K562 (cell line): Measurements from ENCODE around the gene ADGRL3. TPM values are rescaled to one million over a fixed set of nuclear protein-coding genes. Genes with fewer than 3 reads are reported as not detected.

Experiments
- ATAC-seq: fragments of 200-7000 bp; cut with Tn5 transposase; 3 replicates; pipeline ENCODE4 v1.9.1; 2020; ENCODE audit warnings: moderate library complexity
- BruUV-seq: library from RNA; stranded (reverse); fragments of 400-500 nt; replicated peaks from 2 replicates; lab custom pipeline; 2021; lab: Mats Ljungman, UMichigan
- CTCF ChIA-PET: fragments of 300-600 bp; formaldehyde crosslinking; extraction: SDS; loops from one replicate; lab custom pipeline; 2021; ENCODE audit warnings: low intra/inter-chr PET ratio; lab: Yijun Ruan, JAX
- POLR2A ChIA-PET: fragments of 300-600, 350-650 bp; sonication (Branson Sonifier 250); formaldehyde crosslinking; extraction: SDS; loops from one replicate; lab custom pipeline; 2021; ENCODE audit warnings: antibody characterized with exemption, inconsistent platforms; lab: Yijun Ruan, JAX
- DNase-seq, 4 experiments: peaks; one replicate each; pipeline versions ENCODE4 v3.0.0 to v3.0.0-alpha.2; 2011 to 2018; ENCODE audit warnings: low spot score in 3 of 4, mixed read lengths in 3 of 4; ENCODE audit errors: extremely low read depth in 1 of 4
- FAIRE-seq: peaks from 2 replicates; lab custom pipeline; 2011; peaks lifted over from hg19 to GRCh38; lab: Jason Lieb, UNC
- H2AFZ ChIP-seq: 2 replicates; pipeline ENCODE4 v1.6.0; 2011; ENCODE audit warnings: low read depth, low read length, control low read depth, inconsistent platforms
- H3K27ac ChIP-seq: fragments of 200-600 bp; 3 replicates; pipeline ENCODE4 v1.8.0; 2011; ENCODE audit warnings: low read depth, mild to moderate bottlenecking, control low read depth, inconsistent platforms, low read length, moderate library complexity, mixed read lengths; ENCODE audit errors: extremely low read depth
- H3K27me3 ChIP-seq, 2 experiments: fragments of 300-600 bp in 1 of 2; 2 replicates in 1 of 2; 3 replicates in 1 of 2; pipeline versions ENCODE4 v1.6.0 to v1.8.0; 2011; ENCODE audit warnings: inconsistent platforms in 2 of 2, low read length in 2 of 2, mild to moderate bottlenecking in 1 of 2, mixed read lengths in 1 of 2, moderate library complexity in 1 of 2; ENCODE audit not compliant: control insufficient read depth in 2 of 2, insufficient read depth in 2 of 2
- H3K36me3 ChIP-seq: fragments of 300-600 bp; 3 replicates; pipeline ENCODE4 v1.8.0; 2011; ENCODE audit warnings: mild to moderate bottlenecking, low read length, inconsistent platforms; ENCODE audit not compliant: control insufficient read depth, insufficient read depth
- H3K4me1 ChIP-seq, 2 experiments: fragments of 200-600 bp in 1 of 2; replicated peaks in 1 of 2; 2 replicates in 1 of 2; 3 replicates in 1 of 2; pipeline versions ENCODE4 v1.5.1 to v1.8.0; 2011; ENCODE audit warnings: inconsistent platforms in 2 of 2, low read length in 2 of 2, mild to moderate bottlenecking in 1 of 2, mixed read lengths in 1 of 2, moderate library complexity in 1 of 2; ENCODE audit not compliant: control insufficient read depth in 2 of 2, insufficient read depth in 2 of 2
- H3K4me2 ChIP-seq: 2 replicates; pipeline ENCODE4 v1.6.1; 2011; ENCODE audit warnings: low read length, control low read depth, inconsistent platforms, mixed read lengths; ENCODE audit not compliant: insufficient read depth
- H3K4me3 ChIP-seq: fragments of 200-600 bp; sonication (generic), shearing (Covaris generic); 2 replicates; pipeline ENCODE4 v1.5.1; 2016; ENCODE audit warnings: control low read depth, inconsistent platforms
- H3K79me2 ChIP-seq: fragments of 200-600 bp; 3 replicates; pipeline ENCODE4 v1.8.0; 2011; ENCODE audit warnings: low read length, inconsistent platforms; ENCODE audit not compliant: control insufficient read depth, insufficient read depth
- H3K9ac ChIP-seq, 2 experiments: 2 replicates each; pipeline versions ENCODE4 v1.6.0 to v1.6.1; 2011; ENCODE audit warnings: low read depth in 2 of 2, low read length in 2 of 2, control low read depth in 1 of 2, inconsistent platforms in 1 of 2, mild to moderate bottlenecking in 1 of 2, mixed read lengths in 1 of 2; ENCODE audit not compliant: insufficient read depth in 1 of 2
- H3K9me1 ChIP-seq: one replicate; pipeline ENCODE4 v1.6.0; 2011; ENCODE audit warnings: inconsistent platforms, mild to moderate bottlenecking, low read length, moderate library complexity; ENCODE audit not compliant: control insufficient read depth, insufficient read depth
- H3K9me3 ChIP-seq: replicated peaks from 2 replicates; pipeline ENCODE4 v1.5.1; 2011; ENCODE audit warnings: low read depth, low read length, inconsistent platforms; ENCODE audit not compliant: control insufficient read depth, insufficient read depth
- H4K20me1 ChIP-seq: replicated peaks from 2 replicates; pipeline ENCODE4 v1.6.1; 2011; ENCODE audit warnings: low read length, inconsistent platforms, mixed read lengths; ENCODE audit not compliant: control insufficient read depth, insufficient read depth
- ARID1B ChIP-seq: fragments of 450-650 bp; IDR thresholded peaks from 2 replicates; pipeline ENCODE4 v1.6.1; 2016; ENCODE audit warnings: antibody characterized with exemption, mild to moderate bottlenecking, inconsistent platforms
- BCOR ChIP-seq: fragments of 450-650 bp; IDR thresholded peaks from 2 replicates; pipeline ENCODE4 v1.6.1; 2016
- DIDO1 ChIP-seq: fragments of 450-650 bp; IDR thresholded peaks from 2 replicates; pipeline ENCODE4 v1.6.1; 2016; ENCODE audit warnings: low read depth, missing biosample characterization, missing genetic modification characterization
- ETV5 ChIP-seq: sonication (generic); formaldehyde crosslinking; IDR thresholded peaks from 2 replicates; pipeline ENCODE4 v1.4.0; 2020; ENCODE audit warnings: low read depth, mild to moderate bottlenecking, missing genetic modification reagents
- FOXA3 ChIP-seq, 2 experiments: fragments of 450-650 bp in 1 of 2; sonication (generic) in 1 of 2; formaldehyde crosslinking; IDR thresholded peaks in 1 of 2; conservative IDR thresholded peaks in 1 of 2; 2 replicates each; pipeline versions ENCODE4 v1.4.0 to v1.8.0; 2020 to 2022; ENCODE audit warnings: mild to moderate bottlenecking in 2 of 2, missing genetic modification reagents in 1 of 2
- FUS ChIP-seq: fragments of 200-400 bp; formaldehyde crosslinking; optimal IDR thresholded peaks from 2 replicates; pipeline ENCODE3; 2017; ENCODE audit warnings: low read depth, low read length
- SMARCE1 ChIP-seq: fragments of 450-650 bp; IDR thresholded peaks from 2 replicates; pipeline ENCODE4 v1.7.1; 2016; ENCODE audit warnings: mild to moderate bottlenecking
- SP1 ChIP-seq: sonication (generic); formaldehyde crosslinking; IDR thresholded peaks from 2 replicates; pipeline ENCODE4 v1.8.1; 2022; ENCODE audit warnings: mild to moderate bottlenecking, missing genetic modification reagents
- U2AF1 ChIP-seq: fragments of 200-400 bp; formaldehyde crosslinking; optimal IDR thresholded peaks from 2 replicates; pipeline ENCODE3; 2017; ENCODE audit warnings: mild to moderate bottlenecking, low read depth, low read length, moderate library complexity
- in situ Hi-C: fragments of 300-500 bp; cut with MboI; formaldehyde crosslinking; loops from 4 replicates; pipeline ENCODE4 v1.15.0; 2018; ENCODE audit warnings: inconsistent platforms, mixed read lengths
- intact Hi-C: fragments of 100-400 bp; cut with micrococcal nuclease; formaldehyde crosslinking; loops from 2 replicates; pipeline ENCODE4 v1.14.2; 2022
- polyA plus RNA-seq, 8 experiments: library from polyadenylated mRNA; depleted of rRNA in 4 of 8; stranded (reverse) in 5 of 8; unstranded in 3 of 8; fragments of >200 nt; fragmentation: Nextera tagmentation in 2 of 8; fragmentation: Illumina TruSeq in 1 of 8; extraction: Ambion mirVana in 2 of 8; extraction: Trizol in 1 of 8; gene quantifications; 2 replicates each; pipeline versions ENCODE4 v1.2.1 to v1.2.3, GENCODE V29; 2011 to 2014; ENCODE audit warnings: inconsistent platforms in 1 of 8, missing spikeins in 1 of 8
- total RNA-seq, 7 experiments: library from RNA; depleted of rRNA in 6 of 7; stranded (reverse); fragments of >200 nt in 6 of 7; fragmentation: Illumina TruSeq in 2 of 7; extraction: Trizol in 2 of 7; gene quantifications; 2 replicates each; pipeline versions ENCODE4 v1.2.1 to v1.2.3, GENCODE V29; 2011 to 2021; ENCODE audit warnings: low replicate concordance in 1 of 7
- TF ChIP-seq, protein P1 (sequence below): fragments of 250-450 bp; sonication (Bioruptor Pico); IDR thresholded peaks from 2 replicates; pipeline ENCODE4 v1.5.0; 2021
- TF ChIP-seq, protein P2 (sequence below): sonication (generic); formaldehyde crosslinking; IDR thresholded peaks from 2 replicates; pipeline ENCODE4 v1.8.1; 2023; ENCODE audit warnings: mild to moderate bottlenecking, missing genetic modification reagents
- TF ChIP-seq, protein P3 (sequence below): fragments of 450-650 bp; IDR thresholded peaks from 2 replicates; pipeline ENCODE4 v1.6.1; 2017; ENCODE audit warnings: antibody characterized with exemption
- TF ChIP-seq, protein P4 (sequence below): fragments of 450-650 bp; IDR thresholded peaks from 2 replicates; pipeline ENCODE4 v1.6.1; 2017; ENCODE audit warnings: mild to moderate bottlenecking, moderate library complexity
- TF ChIP-seq, protein P5 (sequence below), 2 experiments: IDR thresholded peaks; 2 replicates each; pipeline ENCODE4 v1.6.1; 2012; ENCODE audit warnings: improper control_type of control experiment in 2 of 2, low read depth in 2 of 2, low read length in 2 of 2, borderline replicate concordance in 1 of 2

ADGRL3 gene
- total and polyA plus RNA-seq, 9 of the 15 experiments (the other 6 are each of a cell fraction or from before 2014, with no cell fraction given) = 0.03 to 0.14 (median 0.04) TPM; not detected in 2

DNA sequence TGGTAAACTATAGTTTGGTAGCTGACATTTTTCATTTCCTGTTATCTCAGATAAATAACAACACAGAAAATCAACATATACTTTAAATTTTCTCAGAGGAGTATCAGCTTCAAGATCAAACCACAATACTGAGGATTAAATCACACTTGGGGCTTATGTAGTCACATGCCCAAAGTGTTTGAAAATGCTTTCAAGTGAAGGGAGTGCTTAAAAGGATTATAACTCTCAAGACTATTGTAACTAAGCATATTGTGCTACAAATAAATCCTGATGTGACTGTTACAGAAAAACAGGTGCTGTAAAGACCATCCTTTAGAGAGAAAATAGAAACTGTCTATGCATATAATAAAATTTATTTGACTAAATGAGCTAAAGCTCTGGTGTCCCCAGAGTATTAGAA, 887.6 kb downstream of the ADGRL3 start:
- Histone ChIP-seq H3K79me2 (no peaks in the 10 kb centered on the region), H3K9ac (no peak overlapping the region), H3K36me3 (no peaks in the 10 kb centered on the region), H4K20me1 (no peaks in the 10 kb centered on the region)
- intact Hi-C loops = no loop called here
- TF ChIP-seq, protein P1, sequence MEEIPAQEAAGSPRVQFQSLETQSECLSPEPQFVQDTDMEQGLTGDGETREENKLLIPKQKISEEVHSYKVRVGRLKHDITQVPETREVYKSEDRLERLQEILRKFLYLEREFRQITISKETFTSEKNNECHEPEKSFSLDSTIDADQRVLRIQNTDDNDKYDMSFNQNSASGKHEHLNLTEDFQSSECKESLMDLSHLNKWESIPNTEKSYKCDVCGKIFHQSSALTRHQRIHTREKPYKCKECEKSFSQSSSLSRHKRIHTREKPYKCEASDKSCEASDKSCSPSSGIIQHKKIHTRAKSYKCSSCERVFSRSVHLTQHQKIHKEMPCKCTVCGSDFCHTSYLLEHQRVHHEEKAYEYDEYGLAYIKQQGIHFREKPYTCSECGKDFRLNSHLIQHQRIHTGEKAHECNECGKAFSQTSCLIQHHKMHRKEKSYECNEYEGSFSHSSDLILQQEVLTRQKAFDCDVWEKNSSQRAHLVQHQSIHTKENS (CRISPR knock-in tag) = no peak
- TF ChIP-seq FUS (no peak), BCOR (no peak), U2AF1 (no peak), ARID1B (no peak), FOXA3 (CRISPR knock-in tag; conservative IDR thresholded peaks at IDR 0.05 in 1 of 2, IDR thresholded peaks at IDR 0.05 in 1 of 2) (no peak), SMARCE1 (no peak), SP1 (CRISPR knock-in tag) (no peak), DIDO1 (tag) (no peak), ETV5 (CRISPR knock-in tag) (no peak)
- TF ChIP-seq, protein P2, sequence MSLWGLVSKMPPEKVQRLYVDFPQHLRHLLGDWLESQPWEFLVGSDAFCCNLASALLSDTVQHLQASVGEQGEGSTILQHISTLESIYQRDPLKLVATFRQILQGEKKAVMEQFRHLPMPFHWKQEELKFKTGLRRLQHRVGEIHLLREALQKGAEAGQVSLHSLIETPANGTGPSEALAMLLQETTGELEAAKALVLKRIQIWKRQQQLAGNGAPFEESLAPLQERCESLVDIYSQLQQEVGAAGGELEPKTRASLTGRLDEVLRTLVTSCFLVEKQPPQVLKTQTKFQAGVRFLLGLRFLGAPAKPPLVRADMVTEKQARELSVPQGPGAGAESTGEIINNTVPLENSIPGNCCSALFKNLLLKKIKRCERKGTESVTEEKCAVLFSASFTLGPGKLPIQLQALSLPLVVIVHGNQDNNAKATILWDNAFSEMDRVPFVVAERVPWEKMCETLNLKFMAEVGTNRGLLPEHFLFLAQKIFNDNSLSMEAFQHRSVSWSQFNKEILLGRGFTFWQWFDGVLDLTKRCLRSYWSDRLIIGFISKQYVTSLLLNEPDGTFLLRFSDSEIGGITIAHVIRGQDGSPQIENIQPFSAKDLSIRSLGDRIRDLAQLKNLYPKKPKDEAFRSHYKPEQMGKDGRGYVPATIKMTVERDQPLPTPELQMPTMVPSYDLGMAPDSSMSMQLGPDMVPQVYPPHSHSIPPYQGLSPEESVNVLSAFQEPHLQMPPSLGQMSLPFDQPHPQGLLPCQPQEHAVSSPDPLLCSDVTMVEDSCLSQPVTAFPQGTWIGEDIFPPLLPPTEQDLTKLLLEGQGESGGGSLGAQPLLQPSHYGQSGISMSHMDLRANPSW (CRISPR knock-in tag) = no peak
- TF ChIP-seq, protein P3, sequence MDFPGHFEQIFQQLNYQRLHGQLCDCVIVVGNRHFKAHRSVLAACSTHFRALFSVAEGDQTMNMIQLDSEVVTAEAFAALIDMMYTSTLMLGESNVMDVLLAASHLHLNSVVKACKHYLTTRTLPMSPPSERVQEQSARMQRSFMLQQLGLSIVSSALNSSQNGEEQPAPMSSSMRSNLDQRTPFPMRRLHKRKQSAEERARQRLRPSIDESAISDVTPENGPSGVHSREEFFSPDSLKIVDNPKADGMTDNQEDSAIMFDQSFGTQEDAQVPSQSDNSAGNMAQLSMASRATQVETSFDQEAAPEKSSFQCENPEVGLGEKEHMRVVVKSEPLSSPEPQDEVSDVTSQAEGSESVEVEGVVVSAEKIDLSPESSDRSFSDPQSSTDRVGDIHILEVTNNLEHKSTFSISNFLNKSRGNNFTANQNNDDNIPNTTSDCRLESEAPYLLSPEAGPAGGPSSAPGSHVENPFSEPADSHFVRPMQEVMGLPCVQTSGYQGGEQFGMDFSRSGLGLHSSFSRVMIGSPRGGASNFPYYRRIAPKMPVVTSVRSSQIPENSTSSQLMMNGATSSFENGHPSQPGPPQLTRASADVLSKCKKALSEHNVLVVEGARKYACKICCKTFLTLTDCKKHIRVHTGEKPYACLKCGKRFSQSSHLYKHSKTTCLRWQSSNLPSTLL = no peak
- TF ChIP-seq, protein P4, sequence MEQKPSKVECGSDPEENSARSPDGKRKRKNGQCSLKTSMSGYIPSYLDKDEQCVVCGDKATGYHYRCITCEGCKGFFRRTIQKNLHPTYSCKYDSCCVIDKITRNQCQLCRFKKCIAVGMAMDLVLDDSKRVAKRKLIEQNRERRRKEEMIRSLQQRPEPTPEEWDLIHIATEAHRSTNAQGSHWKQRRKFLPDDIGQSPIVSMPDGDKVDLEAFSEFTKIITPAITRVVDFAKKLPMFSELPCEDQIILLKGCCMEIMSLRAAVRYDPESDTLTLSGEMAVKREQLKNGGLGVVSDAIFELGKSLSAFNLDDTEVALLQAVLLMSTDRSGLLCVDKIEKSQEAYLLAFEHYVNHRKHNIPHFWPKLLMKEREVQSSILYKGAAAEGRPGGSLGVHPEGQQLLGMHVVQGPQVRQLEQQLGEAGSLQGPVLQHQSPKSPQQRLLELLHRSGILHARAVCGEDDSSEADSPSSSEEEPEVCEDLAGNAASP = no peak
- TF ChIP-seq, protein P5, sequence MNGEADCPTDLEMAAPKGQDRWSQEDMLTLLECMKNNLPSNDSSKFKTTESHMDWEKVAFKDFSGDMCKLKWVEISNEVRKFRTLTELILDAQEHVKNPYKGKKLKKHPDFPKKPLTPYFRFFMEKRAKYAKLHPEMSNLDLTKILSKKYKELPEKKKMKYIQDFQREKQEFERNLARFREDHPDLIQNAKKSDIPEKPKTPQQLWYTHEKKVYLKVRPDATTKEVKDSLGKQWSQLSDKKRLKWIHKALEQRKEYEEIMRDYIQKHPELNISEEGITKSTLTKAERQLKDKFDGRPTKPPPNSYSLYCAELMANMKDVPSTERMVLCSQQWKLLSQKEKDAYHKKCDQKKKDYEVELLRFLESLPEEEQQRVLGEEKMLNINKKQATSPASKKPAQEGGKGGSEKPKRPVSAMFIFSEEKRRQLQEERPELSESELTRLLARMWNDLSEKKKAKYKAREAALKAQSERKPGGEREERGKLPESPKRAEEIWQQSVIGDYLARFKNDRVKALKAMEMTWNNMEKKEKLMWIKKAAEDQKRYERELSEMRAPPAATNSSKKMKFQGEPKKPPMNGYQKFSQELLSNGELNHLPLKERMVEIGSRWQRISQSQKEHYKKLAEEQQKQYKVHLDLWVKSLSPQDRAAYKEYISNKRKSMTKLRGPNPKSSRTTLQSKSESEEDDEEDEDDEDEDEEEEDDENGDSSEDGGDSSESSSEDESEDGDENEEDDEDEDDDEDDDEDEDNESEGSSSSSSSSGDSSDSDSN (IDR thresholded peaks at IDR 0.05; ENCODE audit: borderline replicate concordance in 1 of 2, low read depth in 2 of 2, low read length in 2 of 2) = no peak
- TF ChIP-seq, all 486 proteins: peak for 0
- no peaks in the 10 kb centered on the region for H3K9me3 ChIP-seq
- POLR2A ChIA-PET = no interaction called here
- H3K4me1 ChIP-seq = no peaks in the 10 kb centered on the region
- no TSS peak for BruUV-seq
- H3K4me3 ChIP-seq = no peak overlapping the region
- in situ Hi-C loops = no loop called here
- no peak overlapping the region for H3K4me2 ChIP-seq
- no peak for DNase-seq
- FAIRE-seq = no peak
- H3K27ac ChIP-seq = no peak overlapping the region
- CTCF ChIA-PET = no interaction called here
- ATAC-seq = no peak
- no peaks in the 10 kb centered on the region for H3K27me3 ChIP-seq
- H2AFZ ChIP-seq = no peak overlapping the region
- no peaks in the 10 kb centered on the region for H3K9me1 ChIP-seq
